ENCODE results near the gene PFDN6. TPM values are rescaled to one million over a fixed set of nuclear protein-coding genes. Genes with fewer than 3 reads are reported as not detected.

PFDN6 gene
- total and polyA plus RNA-seq, 10 of the 15 experiments (the other 5 are each of a cell fraction or from before 2014, with no cell fraction given): 3.1 to 168 (median 82.6) TPM

DNA sequence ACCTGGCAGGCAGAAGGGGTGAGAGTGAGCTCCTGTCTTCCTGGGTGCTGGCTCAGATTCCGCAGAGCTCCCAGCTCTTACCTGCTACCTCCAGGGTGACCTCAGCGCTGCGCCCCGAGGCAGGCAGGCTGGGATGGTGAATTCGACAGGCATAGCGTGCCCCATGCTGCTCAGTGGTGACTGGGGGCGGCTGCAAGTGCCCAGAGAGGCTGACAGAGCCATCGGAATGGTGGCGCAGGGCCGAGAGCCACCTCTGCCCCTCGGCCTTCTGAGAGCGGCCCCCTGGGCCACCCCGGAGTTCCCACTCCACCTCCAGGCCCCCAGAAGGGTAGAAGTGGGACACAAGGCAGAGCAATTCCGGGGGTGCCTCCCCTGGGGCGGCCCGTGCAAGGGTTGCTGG lies 14.8 kb downstream of the PFDN6 start:
- H3K4me3 ChIP-seq: no peak overlapping the region
- H3K27ac ChIP-seq (ENCODE audit: control insufficient read depth, insufficient read depth): no peak overlapping the region
- H4K20me1 ChIP-seq (ENCODE audit: control insufficient read depth, insufficient read depth): peaks cover 5% of the 10 kb centered on the region; the same call in 1 of the 2 replicates
- DNase-seq (ENCODE audit: low read depth, low spot score) (no peak), FAIRE-seq (no peak), ATAC-seq (no peak)
- no peak overlapping the region for H2AFZ ChIP-seq (ENCODE audit: control insufficient read depth, low read depth, low read length)
- TF ChIP-seq ZNF24 (IDR thresholded peaks at IDR 0.05) (no peak), HCFC1 (IDR thresholded peaks at IDR 0.05; ENCODE audit: low read length) (no peak), DPF2 (IDR thresholded peaks at IDR 0.05) (no peak), FOXM1 (IDR thresholded peaks at IDR 0.05; ENCODE audit: low read depth, low read length) (no peak), CHD4 (IDR thresholded peaks at IDR 0.05) (no peak), JUND (IDR thresholded peaks at IDR 0.05; ENCODE audit: low read depth, low read length) (no peak), FOXK2 (IDR thresholded peaks at IDR 0.05) (no peak), SMAD1 (IDR thresholded peaks at IDR 0.05; ENCODE audit: low read depth, partially characterized antibody) (no peak), SP1 (IDR thresholded peaks at IDR 0.05; ENCODE audit: low read depth, low read length) (no peak), MEF2B (IDR thresholded peaks at IDR 0.05; ENCODE audit: partially characterized antibody, poor library complexity, severe bottlenecking) (no peak), LARP7 (IDR thresholded peaks at IDR 0.05) (no peak), TAF1 (IDR thresholded peaks at IDR 0.05; ENCODE audit: borderline replicate concordance, low read depth, low read length) (no peak), ZBED1 (IDR thresholded peaks at IDR 0.05; ENCODE audit: borderline replicate concordance) (no peak), KLF5 (IDR thresholded peaks at IDR 0.05; ENCODE audit: partially characterized antibody) (no peak)
- TF ChIP-seq, protein P1, sequence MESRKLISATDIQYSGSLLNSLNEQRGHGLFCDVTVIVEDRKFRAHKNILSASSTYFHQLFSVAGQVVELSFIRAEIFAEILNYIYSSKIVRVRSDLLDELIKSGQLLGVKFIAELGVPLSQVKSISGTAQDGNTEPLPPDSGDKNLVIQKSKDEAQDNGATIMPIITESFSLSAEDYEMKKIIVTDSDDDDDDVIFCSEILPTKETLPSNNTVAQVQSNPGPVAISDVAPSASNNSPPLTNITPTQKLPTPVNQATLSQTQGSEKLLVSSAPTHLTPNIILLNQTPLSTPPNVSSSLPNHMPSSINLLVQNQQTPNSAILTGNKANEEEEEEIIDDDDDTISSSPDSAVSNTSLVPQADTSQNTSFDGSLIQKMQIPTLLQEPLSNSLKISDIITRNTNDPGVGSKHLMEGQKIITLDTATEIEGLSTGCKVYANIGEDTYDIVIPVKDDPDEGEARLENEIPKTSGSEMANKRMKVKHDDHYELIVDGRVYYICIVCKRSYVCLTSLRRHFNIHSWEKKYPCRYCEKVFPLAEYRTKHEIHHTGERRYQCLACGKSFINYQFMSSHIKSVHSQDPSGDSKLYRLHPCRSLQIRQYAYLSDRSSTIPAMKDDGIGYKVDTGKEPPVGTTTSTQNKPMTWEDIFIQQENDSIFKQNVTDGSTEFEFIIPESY (IDR thresholded peaks at IDR 0.05): no peak
- BruUV-seq (replicated peaks): no TSS peak
- SMC1A ChIA-PET (ENCODE audit: uncharacterized antibody, unreplicated experiment): no interaction called here
- POLR2A ChIA-PET: no interaction called here
- peaks cover 19% of the 10 kb centered on the region for H3K79me2 ChIP-seq (ENCODE audit: control insufficient read depth, insufficient read depth, low read length)
- H3K27me3 ChIP-seq (replicated peaks in 1 of 2; ENCODE audit: control insufficient read depth in 2 of 2, insufficient read depth in 2 of 2, low read length in 1 of 2): no peaks in the 10 kb centered on the region
- no peak overlapping the region for H3K4me2 ChIP-seq (ENCODE audit: control insufficient read depth, insufficient read depth)
- peaks cover 19 to 24% of the 10 kb centered on the region in 2 experiments for H3K36me3 ChIP-seq (ENCODE audit: control insufficient read depth in 2 of 2, insufficient read depth in 2 of 2, low read length in 1 of 2)
- H3K9ac ChIP-seq (ENCODE audit: control insufficient read depth, insufficient read depth, low read length): no peak overlapping the region
- CTCF ChIA-PET: no interaction called here
- H3K4me1 ChIP-seq (ENCODE audit: control insufficient read depth, insufficient read depth, low read length): peaks cover 4% of the 10 kb centered on the region; the same call in 1 of the 2 replicates
- RAD21 ChIA-PET (ENCODE audit: unreplicated experiment): interaction anchor here (0.9 kb wide), 1 partner anchor 9 kb away, joined by 3 read pairs; no protein-coding TSS in a partner anchor
- in situ Hi-C loops (cut with MboI) (no loop called here), intact Hi-C loops (cut with micrococcal nuclease; ENCODE audit: unreplicated experiment) (no loop called here)
- 93% methylated on average over 16 of the region's 16 CpGs for WGBS (ENCODE audit: insufficient coverage, insufficient replicate concordance, low lambda C conversion rate, missing lambda C conversion rate)
- H3K9me3 ChIP-seq (replicated peaks; ENCODE audit: control insufficient read depth, insufficient read depth, low read length): no peaks in the 10 kb centered on the region
